DND-41 (cell line): ENCODE measurements around the gene RNF4.

Experiments used
- ATAC-seq: fragments of 200-7000 bp; cut with Tn5 transposase; 3 replicates; pipeline ENCODE4 v1.9.1; 2021; ENCODE audit warnings: low read depth; ENCODE audit not compliant: insufficient read depth
- DNase-seq: peaks from one replicate; pipeline ENCODE4 v3.0.0-alpha.2; 2020
- H2AFZ ChIP-seq: 2 replicates; pipeline ENCODE4 v1.6.0; 2012; ENCODE audit warnings: low read depth, low read length
- H3K27ac ChIP-seq: 2 replicates; pipeline ENCODE4 v1.5.1; 2012; ENCODE audit warnings: low read length, inconsistent platforms
- H3K27me3 ChIP-seq: fragments of 200-600 bp; sonication (generic); 2 replicates; pipeline ENCODE4 v1.6.0; 2012; ENCODE audit warnings: low read length, mild to moderate bottlenecking, inconsistent platforms; ENCODE audit not compliant: insufficient read depth, poor library complexity
- H3K36me3 ChIP-seq: 2 replicates; pipeline ENCODE4 v1.5.1; 2012; ENCODE audit warnings: low read length, inconsistent platforms; ENCODE audit not compliant: insufficient read depth
- H3K4me1 ChIP-seq: 2 replicates; pipeline ENCODE4 v1.5.1; 2012; ENCODE audit warnings: mild to moderate bottlenecking, low read length; ENCODE audit not compliant: insufficient read depth
- H3K4me2 ChIP-seq: 2 replicates; pipeline ENCODE4 v1.6.0; 2012; ENCODE audit warnings: mild to moderate bottlenecking, moderate library complexity, low read length, inconsistent platforms; ENCODE audit not compliant: insufficient read depth
- H3K4me3 ChIP-seq, 2 experiments: fragments of 200-600 bp in 1 of 2; shearing (Covaris generic) in 1 of 2; 2 replicates each; pipeline ENCODE4 v1.5.1; 2012 to 2016; ENCODE audit warnings: inconsistent platforms in 2 of 2, low read length in 2 of 2, mild to moderate bottlenecking in 2 of 2, low read depth in 1 of 2, moderate library complexity in 1 of 2
- H3K79me2 ChIP-seq: 2 replicates; pipeline ENCODE4 v1.6.0; 2012; ENCODE audit warnings: low read length, inconsistent platforms; ENCODE audit not compliant: insufficient read depth
- H3K9ac ChIP-seq: 2 replicates; pipeline ENCODE4 v1.6.0; 2012; ENCODE audit warnings: low read depth, mild to moderate bottlenecking, inconsistent platforms, low read length, moderate library complexity
- H3K9me3 ChIP-seq: 2 replicates; pipeline ENCODE4 v1.5.1; 2012; ENCODE audit warnings: low read length, moderate library complexity, mild to moderate bottlenecking, inconsistent platforms; ENCODE audit not compliant: insufficient read depth, severe bottlenecking
- H4K20me1 ChIP-seq: 2 replicates; pipeline ENCODE4 v1.6.0; 2012; ENCODE audit warnings: low read length; ENCODE audit not compliant: insufficient read depth
- EZH2 ChIP-seq: IDR thresholded peaks from 3 replicates; pipeline ENCODE4 v1.6.1; 2012; ENCODE audit warnings: borderline replicate concordance, low read depth, mild to moderate bottlenecking, moderate library complexity, low read length, inconsistent platforms; ENCODE audit not compliant: severe bottlenecking
- TF ChIP-seq, protein P1 (sequence below): IDR thresholded peaks from 2 replicates; pipeline ENCODE4 v1.5.1; 2012; ENCODE audit warnings: borderline replicate concordance, low read length, moderate library complexity, mild to moderate bottlenecking; ENCODE audit not compliant: poor library complexity, severe bottlenecking; ENCODE audit errors: extremely low read depth

The RNF4 gene

DNA sequence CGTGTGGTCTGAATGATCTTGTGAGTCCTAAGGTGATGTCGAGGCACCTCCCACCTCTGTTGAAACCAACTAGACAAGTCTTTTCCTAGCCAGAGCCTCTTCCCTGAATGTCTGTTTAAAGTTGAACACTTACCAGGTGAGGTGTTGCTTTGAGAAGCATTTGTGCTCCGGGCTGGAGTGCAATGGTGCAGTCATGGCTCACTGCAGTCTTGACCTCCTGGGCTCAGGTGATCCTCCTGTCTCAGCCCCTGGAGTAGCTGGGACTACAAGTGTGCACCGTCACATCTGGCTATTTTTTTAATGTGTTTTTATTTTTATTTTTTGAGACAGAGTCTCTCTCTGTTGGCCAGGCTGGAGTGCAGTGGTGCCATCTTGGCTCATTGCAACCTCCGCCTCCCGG lies 18.1 kb downstream of the RNF4 start:
- Histone ChIP-seq H3K27ac (no peak overlapping the region), H3K27me3 (no peaks in the 10 kb centered on the region), H3K9me3 (no peaks in the 10 kb centered on the region), H3K4me1 (no peaks in the 10 kb centered on the region), H4K20me1 (peaks cover 93% of the 10 kb centered on the region), H2AFZ (no peak overlapping the region), H3K4me3 (no peak overlapping the region), H3K36me3 (peaks cover 64% of the 10 kb centered on the region), H3K4me2 (no peak overlapping the region), H3K9ac (no peak overlapping the region), H3K79me2 (peaks cover 100% of the 10 kb centered on the region)
- no peak for ATAC-seq
- TF ChIP-seq, protein P1, sequence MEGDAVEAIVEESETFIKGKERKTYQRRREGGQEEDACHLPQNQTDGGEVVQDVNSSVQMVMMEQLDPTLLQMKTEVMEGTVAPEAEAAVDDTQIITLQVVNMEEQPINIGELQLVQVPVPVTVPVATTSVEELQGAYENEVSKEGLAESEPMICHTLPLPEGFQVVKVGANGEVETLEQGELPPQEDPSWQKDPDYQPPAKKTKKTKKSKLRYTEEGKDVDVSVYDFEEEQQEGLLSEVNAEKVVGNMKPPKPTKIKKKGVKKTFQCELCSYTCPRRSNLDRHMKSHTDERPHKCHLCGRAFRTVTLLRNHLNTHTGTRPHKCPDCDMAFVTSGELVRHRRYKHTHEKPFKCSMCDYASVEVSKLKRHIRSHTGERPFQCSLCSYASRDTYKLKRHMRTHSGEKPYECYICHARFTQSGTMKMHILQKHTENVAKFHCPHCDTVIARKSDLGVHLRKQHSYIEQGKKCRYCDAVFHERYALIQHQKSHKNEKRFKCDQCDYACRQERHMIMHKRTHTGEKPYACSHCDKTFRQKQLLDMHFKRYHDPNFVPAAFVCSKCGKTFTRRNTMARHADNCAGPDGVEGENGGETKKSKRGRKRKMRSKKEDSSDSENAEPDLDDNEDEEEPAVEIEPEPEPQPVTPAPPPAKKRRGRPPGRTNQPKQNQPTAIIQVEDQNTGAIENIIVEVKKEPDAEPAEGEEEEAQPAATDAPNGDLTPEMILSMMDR, result no peak
- TF ChIP-seq EZH2, result no peak
- no peak for DNase-seq

GRCh38 chr4:2487632-2488031 lies 18.7 kb downstream of the RNF4 start:
- peaks cover 93% of the 10 kb centered on the region for H4K20me1 ChIP-seq
- H3K4me3 ChIP-seq, result no peak overlapping the region
- H3K9ac ChIP-seq, result no peak overlapping the region
- no peaks in the 10 kb centered on the region for H3K27me3 ChIP-seq
- H3K4me1 ChIP-seq, result no peaks in the 10 kb centered on the region
- no peak overlapping the region for H3K27ac ChIP-seq
- no peak overlapping the region for H3K4me2 ChIP-seq
- peaks cover 70% of the 10 kb centered on the region for H3K36me3 ChIP-seq
- H2AFZ ChIP-seq, result no peak overlapping the region
- no peak for DNase-seq
- no peaks in the 10 kb centered on the region for H3K9me3 ChIP-seq
- TF ChIP-seq EZH2, result no peak
- TF ChIP-seq, protein P1, result no peak
- H3K79me2 ChIP-seq, result peaks cover 100% of the 10 kb centered on the region
- no peak for ATAC-seq

DNA sequence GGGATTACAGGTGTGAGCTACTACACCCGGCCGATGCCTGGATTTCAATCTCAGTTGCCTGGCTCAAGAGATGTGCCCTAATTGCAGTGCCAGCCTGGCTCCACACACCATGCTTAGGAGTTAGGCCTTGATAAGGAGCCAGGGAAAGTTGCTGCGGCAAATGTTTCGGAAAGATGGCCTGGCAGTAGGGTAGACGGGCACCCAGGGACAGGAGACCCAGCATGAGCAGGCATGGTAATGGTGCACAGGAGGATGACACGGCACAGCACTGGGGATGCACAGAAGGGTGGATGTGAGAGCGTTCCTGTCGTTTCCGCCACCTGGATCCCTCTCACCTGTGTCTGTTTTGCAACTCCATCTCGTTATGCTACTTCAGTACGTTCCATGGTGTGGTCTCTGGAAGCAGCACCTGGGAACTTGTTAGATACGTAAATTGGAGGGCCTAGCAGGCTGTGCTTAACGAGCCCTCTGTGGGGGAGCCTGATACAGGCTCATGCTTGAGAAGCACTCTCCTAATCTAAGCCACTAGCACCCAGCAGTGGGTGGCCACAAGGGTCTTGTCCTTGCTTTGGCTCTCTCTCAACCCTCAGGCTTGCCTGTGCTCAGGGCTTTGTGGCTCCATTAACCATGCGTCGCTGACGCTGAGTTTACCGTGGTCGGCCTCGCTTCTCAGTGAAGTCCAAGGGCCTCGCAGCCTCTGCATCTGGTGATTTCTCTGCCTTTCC lies 20.3 kb downstream of the RNF4 start:
- H3K4me3 ChIP-seq, result no peak overlapping the region
- no peaks in the 10 kb centered on the region for H3K27me3 ChIP-seq
- no peaks in the 10 kb centered on the region for H3K4me1 ChIP-seq
- ATAC-seq (no peak), DNase-seq (no peak)
- H3K9me3 ChIP-seq, result no peaks in the 10 kb centered on the region
- H3K4me2 ChIP-seq, result no peak overlapping the region
- peaks cover 99% of the 10 kb centered on the region for H3K79me2 ChIP-seq
- peaks cover 89% of the 10 kb centered on the region for H4K20me1 ChIP-seq
- H3K27ac ChIP-seq, result no peak overlapping the region
- H3K36me3 ChIP-seq, result peaks cover 86% of the 10 kb centered on the region
- TF ChIP-seq, protein P1, result no peak
- TF ChIP-seq EZH2, result no peak
- no peak overlapping the region for H2AFZ ChIP-seq
- no peak overlapping the region for H3K9ac ChIP-seq
